K562 (cell line): Measurements from ENCODE around the gene ELOVL2. TPM values are rescaled to one million over a fixed set of nuclear protein-coding genes. Genes with fewer than 3 reads are reported as not detected.

Experiments
- ATAC-seq: fragments of 200-7000 bp; cut with Tn5 transposase; 3 replicates; pipeline ENCODE4 v1.9.1; 2020; ENCODE audit warnings: moderate library complexity
- BruUV-seq: library from RNA; stranded (reverse); fragments of 400-500 nt; replicated peaks from 2 replicates; lab custom pipeline; 2021; lab: Mats Ljungman, UMichigan
- CTCF ChIA-PET: fragments of 300-600 bp; formaldehyde crosslinking; extraction: SDS; loops from one replicate; lab custom pipeline; 2021; ENCODE audit warnings: low intra/inter-chr PET ratio; lab: Yijun Ruan, JAX
- POLR2A ChIA-PET: fragments of 300-600, 350-650 bp; sonication (Branson Sonifier 250); formaldehyde crosslinking; extraction: SDS; loops from one replicate; lab custom pipeline; 2021; ENCODE audit warnings: antibody characterized with exemption, inconsistent platforms; lab: Yijun Ruan, JAX
- DNase-seq, 4 experiments: peaks; one replicate each; pipeline versions ENCODE4 v3.0.0 to v3.0.0-alpha.2; 2011 to 2018; ENCODE audit warnings: low spot score in 3 of 4, mixed read lengths in 3 of 4; ENCODE audit errors: extremely low read depth in 1 of 4
- FAIRE-seq: peaks from 2 replicates; lab custom pipeline; 2011; peaks lifted over from hg19 to GRCh38; lab: Jason Lieb, UNC
- H2AFZ ChIP-seq: 2 replicates; pipeline ENCODE4 v1.6.0; 2011; ENCODE audit warnings: low read depth, low read length, control low read depth, inconsistent platforms
- H3K27ac ChIP-seq: fragments of 200-600 bp; 3 replicates; pipeline ENCODE4 v1.8.0; 2011; ENCODE audit warnings: low read depth, mild to moderate bottlenecking, control low read depth, inconsistent platforms, low read length, moderate library complexity, mixed read lengths; ENCODE audit errors: extremely low read depth
- H3K27me3 ChIP-seq, 2 experiments: fragments of 300-600 bp in 1 of 2; 2 replicates in 1 of 2; 3 replicates in 1 of 2; pipeline versions ENCODE4 v1.6.0 to v1.8.0; 2011; ENCODE audit warnings: inconsistent platforms in 2 of 2, low read length in 2 of 2, mild to moderate bottlenecking in 1 of 2, mixed read lengths in 1 of 2, moderate library complexity in 1 of 2; ENCODE audit not compliant: control insufficient read depth in 2 of 2, insufficient read depth in 2 of 2
- H3K36me3 ChIP-seq: fragments of 300-600 bp; 3 replicates; pipeline ENCODE4 v1.8.0; 2011; ENCODE audit warnings: mild to moderate bottlenecking, low read length, inconsistent platforms; ENCODE audit not compliant: control insufficient read depth, insufficient read depth
- H3K4me1 ChIP-seq, 2 experiments: fragments of 200-600 bp in 1 of 2; replicated peaks in 1 of 2; 2 replicates in 1 of 2; 3 replicates in 1 of 2; pipeline versions ENCODE4 v1.5.1 to v1.8.0; 2011; ENCODE audit warnings: inconsistent platforms in 2 of 2, low read length in 2 of 2, mild to moderate bottlenecking in 1 of 2, mixed read lengths in 1 of 2, moderate library complexity in 1 of 2; ENCODE audit not compliant: control insufficient read depth in 2 of 2, insufficient read depth in 2 of 2
- H3K4me2 ChIP-seq: 2 replicates; pipeline ENCODE4 v1.6.1; 2011; ENCODE audit warnings: low read length, control low read depth, inconsistent platforms, mixed read lengths; ENCODE audit not compliant: insufficient read depth
- H3K4me3 ChIP-seq: fragments of 200-600 bp; sonication (generic), shearing (Covaris generic); 2 replicates; pipeline ENCODE4 v1.5.1; 2016; ENCODE audit warnings: control low read depth, inconsistent platforms
- H3K79me2 ChIP-seq: fragments of 200-600 bp; 3 replicates; pipeline ENCODE4 v1.8.0; 2011; ENCODE audit warnings: low read length, inconsistent platforms; ENCODE audit not compliant: control insufficient read depth, insufficient read depth
- H3K9ac ChIP-seq, 2 experiments: 2 replicates each; pipeline versions ENCODE4 v1.6.0 to v1.6.1; 2011; ENCODE audit warnings: low read depth in 2 of 2, low read length in 2 of 2, control low read depth in 1 of 2, inconsistent platforms in 1 of 2, mild to moderate bottlenecking in 1 of 2, mixed read lengths in 1 of 2; ENCODE audit not compliant: insufficient read depth in 1 of 2
- H3K9me1 ChIP-seq: one replicate; pipeline ENCODE4 v1.6.0; 2011; ENCODE audit warnings: inconsistent platforms, mild to moderate bottlenecking, low read length, moderate library complexity; ENCODE audit not compliant: control insufficient read depth, insufficient read depth
- H3K9me3 ChIP-seq: replicated peaks from 2 replicates; pipeline ENCODE4 v1.5.1; 2011; ENCODE audit warnings: low read depth, low read length, inconsistent platforms; ENCODE audit not compliant: control insufficient read depth, insufficient read depth
- H4K20me1 ChIP-seq: replicated peaks from 2 replicates; pipeline ENCODE4 v1.6.1; 2011; ENCODE audit warnings: low read length, inconsistent platforms, mixed read lengths; ENCODE audit not compliant: control insufficient read depth, insufficient read depth
- GATAD2B ChIP-seq: fragments of 450-650 bp; IDR thresholded peaks from 2 replicates; pipeline ENCODE4 v1.6.1; 2017; ENCODE audit warnings: mild to moderate bottlenecking, borderline replicate concordance
- PBX2 ChIP-seq, 2 experiments: IDR thresholded peaks in 1 of 2; conservative IDR thresholded peaks in 1 of 2; 2 replicates each; pipeline ENCODE4 v1.6.1; 2016; ENCODE audit warnings: low read depth in 2 of 2, mild to moderate bottlenecking in 1 of 2, missing compliant biosample characterization in 1 of 2, missing genetic modification characterization in 1 of 2, moderate library complexity in 1 of 2
- SNIP1 ChIP-seq: fragments of 450-650 bp; IDR thresholded peaks from 2 replicates; pipeline ENCODE4 v1.7.1; 2017; ENCODE audit warnings: low read depth, mild to moderate bottlenecking
- UBTF ChIP-seq, 2 experiments: IDR thresholded peaks; 2 replicates each; pipeline ENCODE4 v1.6.1; 2012; ENCODE audit warnings: improper control_type of control experiment in 2 of 2, low read depth in 2 of 2, low read length in 2 of 2, borderline replicate concordance in 1 of 2
- YY1 ChIP-seq, 3 experiments: IDR thresholded peaks; 2 replicates each; pipeline ENCODE4 v1.6.1; 2011; ENCODE audit warnings: low read length in 2 of 3, mild to moderate bottlenecking in 2 of 3, moderate library complexity in 2 of 3, borderline replicate concordance in 1 of 3, control low read depth in 1 of 3, low read depth in 1 of 3; ENCODE audit not compliant: insufficient read depth in 3 of 3, insufficient replicate concordance in 2 of 3, control insufficient read depth in 1 of 3, insufficient read length in 1 of 3; ENCODE audit errors: extremely low read depth in 1 of 3
- ZNF444 ChIP-seq: fragments of 250-450 bp; sonication (Bioruptor Pico); IDR thresholded peaks from 2 replicates; pipeline ENCODE4 v1.4.0; 2020; ENCODE audit warnings: mild to moderate bottlenecking, moderate library complexity
- WGBS: fragments of 100-300 bp; shearing (Covaris generic); methylation state at CpG from one replicate; pipeline ENCODE4 v1.1.6; 2016; ENCODE audit warnings: low coverage, mixed read lengths; ENCODE audit not compliant: insufficient coverage; ENCODE audit errors: missing lambda C conversion rate; 5-methylcytosine and 5-hydroxymethylcytosine counted together
- in situ Hi-C: fragments of 300-500 bp; cut with MboI; formaldehyde crosslinking; loops from 4 replicates; pipeline ENCODE4 v1.15.0; 2018; ENCODE audit warnings: inconsistent platforms, mixed read lengths
- intact Hi-C: fragments of 100-400 bp; cut with micrococcal nuclease; formaldehyde crosslinking; loops from 2 replicates; pipeline ENCODE4 v1.14.2; 2022
- polyA plus RNA-seq, 8 experiments: library from polyadenylated mRNA; depleted of rRNA in 4 of 8; stranded (reverse) in 5 of 8; unstranded in 3 of 8; fragments of >200 nt; fragmentation: Nextera tagmentation in 2 of 8; fragmentation: Illumina TruSeq in 1 of 8; extraction: Ambion mirVana in 2 of 8; extraction: Trizol in 1 of 8; gene quantifications; 2 replicates each; pipeline versions ENCODE4 v1.2.1 to v1.2.3, GENCODE V29; 2011 to 2014; ENCODE audit warnings: inconsistent platforms in 1 of 8, missing spikeins in 1 of 8
- total RNA-seq, 7 experiments: library from RNA; depleted of rRNA in 6 of 7; stranded (reverse); fragments of >200 nt in 6 of 7; fragmentation: Illumina TruSeq in 2 of 7; extraction: Trizol in 2 of 7; gene quantifications; 2 replicates each; pipeline versions ENCODE4 v1.2.1 to v1.2.3, GENCODE V29; 2011 to 2021; ENCODE audit warnings: low replicate concordance in 1 of 7

Gene ELOVL2
- total and polyA plus RNA-seq, 9 of the 15 experiments (the other 6 are each of a cell fraction or from before 2014, with no cell fraction given), result 0.05 to 0.96 (median 0.31) TPM

GRCh38 chr6:10962673-10963072 lies 81.4 kb downstream of the ELOVL2 start:
- Histone ChIP-seq H2AFZ (no peak overlapping the region), H3K27ac (no peak overlapping the region), H3K79me2 (no peaks in the 10 kb centered on the region), H4K20me1 (no peaks in the 10 kb centered on the region)
- POLR2A ChIA-PET, result no interaction called here
- FAIRE-seq, result no peak
- intact Hi-C loops, result no loop called here
- no peak for TF ChIP-seq PBX2 (CRISPR knock-in tag; IDR thresholded peaks at IDR 0.05; ENCODE audit: low read depth)
- TF ChIP-seq PBX2 (tag; conservative IDR thresholded peaks at IDR 0.05; ENCODE audit: low read depth), result no peak
- no peak for TF ChIP-seq YY1 (IDR thresholded peaks at IDR 0.05; ENCODE audit: borderline replicate concordance in 1 of 3, control insufficient read depth in 1 of 3, extremely low read depth in 1 of 3, insufficient read depth in 3 of 3, insufficient read length in 1 of 3, insufficient replicate concordance in 2 of 3, low read depth in 1 of 3, low read length in 2 of 3)
- TF ChIP-seq SNIP1, result no peak
- TF ChIP-seq UBTF (IDR thresholded peaks at IDR 0.05; ENCODE audit: borderline replicate concordance in 1 of 2, low read depth in 2 of 2, low read length in 2 of 2), result no peak
- no peak for TF ChIP-seq ZNF444 (CRISPR knock-in tag)
- no peak for TF ChIP-seq GATAD2B
- TF ChIP-seq, all 486 proteins: peak for 0
- DNase-seq (no peak), ATAC-seq (no peak)
- 84% methylated on average over 1 of the region's 1 CpG for WGBS
- Histone ChIP-seq H3K27me3 (no peaks in the 10 kb centered on the region), H3K4me1 (no peaks in the 10 kb centered on the region; a peak in 1 of 5 replicates), H3K9me1 (no peaks in the 10 kb centered on the region), H3K4me3 (no peak overlapping the region), H3K4me2 (no peak overlapping the region), H3K9me3 (no peaks in the 10 kb centered on the region), H3K9ac (no peak overlapping the region), H3K36me3 (peaks cover 24% of the 10 kb centered on the region; the same call in 1 of the 3 replicates)
- no TSS peak for BruUV-seq
- in situ Hi-C loops, result loop anchor here (25.0 kb wide), 1 partner anchor 525 kb away; no protein-coding TSS in a partner anchor
- CTCF ChIA-PET, result no interaction called here
